GM18907 (cell line): ENCODE measurements around the gene FAM241B.

ENCODE experiments used
- ATAC-seq: cut with Tn5 transposase; IDR thresholded peaks from one replicate; pipeline ENCODE4 v1.9.1; 2021; ENCODE audit warnings: mild to moderate bottlenecking, moderate library complexity; ENCODE audit not compliant: unreplicated experiment

Gene FAM241B

DNA sequence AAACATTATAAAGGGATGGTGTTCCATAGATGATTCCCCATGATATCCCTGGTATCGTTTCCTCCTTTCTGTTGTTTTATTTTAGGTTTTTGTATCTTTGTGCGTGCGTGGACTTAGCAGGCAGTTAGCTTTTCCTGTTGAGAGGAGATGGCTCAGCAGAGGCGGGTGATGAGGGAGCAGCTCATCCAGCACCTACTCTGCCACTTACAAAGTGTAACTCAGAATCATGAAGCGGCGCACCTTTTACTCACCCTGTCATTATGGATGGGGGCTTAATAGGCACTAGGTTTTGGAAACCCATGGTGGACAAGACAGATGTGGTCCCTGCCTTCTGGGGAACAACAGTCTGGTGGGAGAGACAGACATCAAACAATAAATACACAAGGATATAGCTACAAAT lies 17.1 kb downstream of the FAM241B start:
- ATAC-seq: no peak

DNA sequence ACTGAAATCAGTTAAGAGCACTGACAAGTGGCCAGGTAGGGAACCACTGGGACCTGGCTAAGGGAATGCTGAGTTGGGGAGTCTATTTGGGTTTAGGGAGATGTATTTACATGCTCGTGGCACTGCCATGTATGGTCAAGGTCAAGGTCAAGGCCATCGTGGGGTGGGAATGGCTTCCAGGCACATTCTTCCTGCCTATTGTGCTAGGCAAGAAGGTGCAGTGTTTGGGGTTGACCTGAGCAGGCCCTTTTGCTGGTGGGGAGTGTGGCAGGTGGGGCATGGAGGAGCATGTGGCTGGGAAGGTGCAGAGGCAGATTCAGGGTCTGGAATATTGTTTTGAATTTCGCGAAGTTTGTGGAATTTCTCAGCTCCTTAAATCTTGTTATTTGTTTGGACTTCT lies 17.8 kb downstream of the FAM241B start:
- no peak for ATAC-seq

DNA sequence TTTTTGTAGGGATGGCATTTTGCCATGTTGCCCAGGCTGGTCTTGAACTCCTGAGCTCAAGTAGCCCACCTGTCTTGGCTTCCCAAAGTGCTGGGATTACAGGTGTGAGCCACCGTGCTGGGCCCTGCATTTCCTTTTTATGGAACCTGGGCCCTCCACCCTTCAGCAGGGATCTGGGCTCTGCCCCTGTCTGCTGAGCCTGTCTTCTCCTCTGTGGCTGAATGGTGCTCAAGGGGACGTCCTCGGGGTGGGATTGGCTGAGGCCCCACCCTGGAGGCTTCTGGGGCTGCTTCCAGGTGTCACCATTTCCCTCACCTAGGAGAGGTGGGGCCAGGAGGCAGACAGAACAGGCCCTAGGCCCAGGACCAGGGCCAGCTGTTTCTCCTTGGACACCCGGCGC lies 18.4 kb downstream of the FAM241B start:
- ATAC-seq: no peak

DNA sequence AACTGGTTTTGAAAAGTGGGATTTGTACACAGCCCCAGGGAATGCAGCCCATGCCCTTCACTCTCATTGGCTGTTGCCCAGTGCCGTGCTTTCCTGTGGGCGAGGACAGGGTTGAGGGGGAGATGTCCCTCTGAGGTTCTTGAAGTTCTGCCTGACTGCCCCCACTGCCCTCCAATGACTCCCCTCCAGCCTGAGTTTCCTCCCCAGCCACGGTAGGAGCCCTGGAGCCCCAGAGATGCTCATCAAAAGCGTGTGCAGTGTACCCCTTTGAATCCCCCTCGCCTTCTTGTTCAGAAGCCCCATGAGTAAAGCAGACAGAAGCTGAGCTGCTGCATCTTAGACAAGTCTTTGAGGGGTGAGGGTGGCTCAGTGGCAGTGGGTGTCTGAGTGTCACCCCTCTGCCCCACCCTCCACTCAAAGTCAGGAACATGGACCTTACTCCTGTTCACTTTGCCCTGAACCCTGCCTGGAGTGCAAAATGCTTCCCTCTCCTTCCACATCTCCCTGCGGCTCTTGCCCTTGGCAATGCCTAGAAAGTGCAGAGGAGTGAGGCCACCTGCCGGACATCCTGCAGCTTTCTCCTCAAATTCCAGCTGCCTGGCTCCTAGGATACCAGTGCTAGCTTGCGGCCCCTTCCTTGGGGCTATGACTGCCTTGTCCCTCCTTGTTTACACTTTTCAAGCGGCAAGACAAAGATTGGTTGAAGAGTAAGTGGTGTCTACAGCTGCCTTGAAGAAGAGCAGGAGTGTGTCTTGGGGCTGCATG lies 19.9 kb downstream of the FAM241B start:
- no peak for ATAC-seq

DNA sequence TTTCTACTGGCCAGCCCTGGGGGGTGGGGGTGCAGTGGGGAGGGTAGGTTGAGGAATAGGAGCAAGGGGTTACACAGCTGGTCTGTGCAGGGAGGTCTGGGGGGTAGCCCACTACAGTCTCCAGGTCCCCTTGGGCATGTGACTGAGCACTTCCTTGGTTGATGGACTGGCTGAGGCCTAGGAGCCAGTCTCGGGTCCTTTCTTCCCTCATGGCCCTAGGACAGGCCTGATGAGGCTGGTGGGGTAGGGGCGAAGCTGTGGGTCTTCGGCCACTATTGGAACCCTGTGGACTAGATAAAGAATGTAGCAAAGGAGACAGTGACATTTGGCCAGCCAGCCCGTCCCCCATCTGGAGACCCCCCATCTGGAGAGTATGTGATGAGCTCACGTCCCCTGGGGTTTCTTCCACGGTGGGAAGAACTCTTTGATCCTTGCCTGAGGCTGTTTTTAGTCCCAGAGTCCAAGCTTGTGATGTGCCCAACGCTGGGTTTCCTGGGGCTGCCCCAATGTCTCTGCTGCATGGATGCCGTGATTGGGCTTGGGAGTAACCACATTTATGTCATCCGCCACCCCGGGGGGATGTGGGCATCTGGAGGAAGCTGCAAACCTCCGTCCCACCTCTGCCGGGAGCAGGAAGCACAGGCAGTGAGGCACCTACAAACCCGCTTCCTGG lies 20.7 kb downstream of the FAM241B start:
- no peak for ATAC-seq

DNA sequence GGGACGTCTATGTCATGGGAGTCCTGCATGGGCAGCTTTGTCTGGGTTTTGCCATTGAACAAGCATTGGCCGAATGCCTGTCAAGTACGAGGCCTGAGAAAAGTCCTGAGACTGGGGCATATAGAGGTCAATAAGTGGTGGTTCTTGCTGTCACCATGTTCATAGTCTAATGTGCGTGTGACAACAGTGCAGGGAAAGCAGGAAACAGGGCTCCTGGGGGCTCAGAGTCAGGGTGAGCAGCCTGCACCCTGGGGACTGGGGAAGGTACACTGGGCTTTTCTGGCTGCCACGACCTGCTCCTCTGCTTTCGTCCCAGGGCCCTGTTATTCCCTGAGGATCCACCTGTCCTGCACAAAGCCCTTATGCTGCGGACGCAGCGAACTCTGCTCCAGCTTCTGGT lies 21.3 kb downstream of the FAM241B start:
- ATAC-seq: no peak

DNA sequence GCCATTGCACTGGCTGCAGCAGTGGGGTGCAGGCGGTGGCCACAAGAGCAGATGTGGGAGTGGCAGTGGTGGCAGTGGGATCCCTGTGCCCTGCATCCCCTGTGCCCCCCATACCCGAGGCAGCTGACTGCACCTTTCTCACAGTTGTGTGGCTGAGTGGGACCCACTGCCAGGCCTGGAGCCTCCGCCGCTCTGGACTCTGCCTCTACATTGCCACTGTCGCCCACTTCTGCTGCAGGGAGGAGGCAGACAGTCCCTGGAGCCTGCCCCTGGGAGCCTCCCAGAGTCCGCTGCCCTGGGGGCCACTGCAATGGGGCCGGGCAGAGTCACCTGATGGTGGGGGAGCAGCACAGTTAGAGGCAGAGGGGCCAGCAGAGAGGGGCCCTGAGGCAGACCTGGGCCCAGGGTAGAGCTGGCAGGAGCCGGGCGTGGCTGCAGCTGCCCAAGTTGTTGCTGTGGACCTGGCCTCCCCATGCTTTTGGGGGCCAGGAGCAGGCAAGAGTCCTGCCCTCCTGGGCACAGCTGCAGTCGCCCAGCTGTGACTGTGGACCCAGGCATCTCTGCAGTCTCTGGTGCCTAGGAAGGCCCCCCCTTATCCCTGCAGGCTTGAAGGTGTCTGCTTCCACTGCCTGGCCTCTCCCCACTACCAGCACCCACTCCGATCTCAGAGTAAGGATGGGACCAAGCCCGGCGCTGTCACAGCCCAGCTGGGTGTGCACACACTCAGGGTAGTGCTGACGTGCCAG lies 22.2 kb downstream of the FAM241B start:
- ATAC-seq: no peak

DNA sequence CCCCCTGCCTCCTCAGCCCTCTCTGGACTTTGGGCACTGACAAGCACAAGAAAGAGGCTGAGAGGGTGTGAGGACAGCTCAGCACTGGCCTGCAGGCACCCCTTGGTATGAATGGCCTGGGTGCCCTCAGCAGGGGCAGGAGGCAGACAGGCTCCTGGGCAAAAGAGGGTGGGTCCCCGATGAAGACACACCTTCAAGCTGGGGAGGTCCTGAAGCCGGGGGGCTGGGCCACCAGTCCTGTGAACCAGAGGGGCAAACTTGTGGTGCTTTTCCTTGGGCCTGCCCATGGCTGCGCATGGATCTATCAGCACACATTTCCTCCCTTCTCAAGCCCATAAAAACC lies 22.8 kb downstream of the FAM241B start:
- no peak for ATAC-seq

DNA sequence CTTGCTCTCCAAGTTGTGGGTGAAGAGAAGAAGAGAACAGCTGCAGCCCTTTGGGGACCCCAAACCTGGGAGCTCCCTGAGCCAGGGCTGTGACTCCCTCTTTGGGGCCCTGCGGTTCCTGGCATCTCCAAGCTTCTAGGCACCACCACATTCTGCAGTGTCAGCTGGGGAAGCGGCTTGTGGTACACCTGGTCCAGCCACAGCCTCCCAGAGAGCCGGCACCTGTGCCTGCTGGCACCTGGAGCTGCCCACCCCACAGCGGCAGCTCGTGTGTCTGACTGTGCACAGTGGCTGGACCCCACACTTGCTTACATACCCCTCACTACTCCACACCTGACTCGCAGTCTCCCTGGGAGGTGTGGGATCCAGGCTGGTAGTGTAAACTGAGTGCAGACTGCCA lies 23.5 kb downstream of the FAM241B start:
- ATAC-seq: no peak

DNA sequence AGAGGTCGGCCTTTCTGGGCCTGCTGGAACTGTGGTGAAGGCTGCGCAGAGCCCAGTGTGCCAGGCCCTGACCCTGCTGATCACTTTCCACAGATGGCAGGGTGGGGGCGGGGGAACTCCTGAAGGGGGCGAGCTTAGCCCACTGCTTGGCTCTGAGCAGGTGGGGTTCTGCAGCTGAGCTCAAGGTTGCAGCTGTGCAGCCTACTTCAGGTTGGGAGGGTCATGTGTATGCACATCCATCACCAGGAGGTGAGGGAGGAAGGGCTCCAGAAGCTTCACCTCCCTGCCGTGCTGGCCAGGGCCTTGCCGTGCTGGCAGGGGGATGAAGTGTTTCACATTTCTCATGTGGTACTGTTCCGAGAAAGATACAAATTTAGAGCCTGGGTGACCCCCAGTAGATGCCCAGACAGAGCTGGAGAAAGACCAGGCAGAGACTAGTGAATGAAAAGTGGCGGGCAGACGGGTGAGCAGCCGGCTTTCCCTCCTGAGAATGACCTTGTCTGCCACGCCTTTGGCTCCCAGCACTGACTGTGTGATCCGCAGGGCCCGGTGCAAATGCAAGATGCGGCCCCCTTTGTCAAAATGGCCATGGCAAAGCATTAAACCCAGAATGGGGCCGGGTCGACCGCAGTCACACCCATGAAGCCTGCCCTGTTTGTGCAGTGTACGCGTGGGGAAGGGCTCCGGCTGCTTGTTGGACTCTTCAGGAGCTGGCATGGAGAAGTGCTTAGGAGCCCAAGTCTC lies 25.2 kb downstream of the FAM241B start:
- ATAC-seq: no peak

DNA sequence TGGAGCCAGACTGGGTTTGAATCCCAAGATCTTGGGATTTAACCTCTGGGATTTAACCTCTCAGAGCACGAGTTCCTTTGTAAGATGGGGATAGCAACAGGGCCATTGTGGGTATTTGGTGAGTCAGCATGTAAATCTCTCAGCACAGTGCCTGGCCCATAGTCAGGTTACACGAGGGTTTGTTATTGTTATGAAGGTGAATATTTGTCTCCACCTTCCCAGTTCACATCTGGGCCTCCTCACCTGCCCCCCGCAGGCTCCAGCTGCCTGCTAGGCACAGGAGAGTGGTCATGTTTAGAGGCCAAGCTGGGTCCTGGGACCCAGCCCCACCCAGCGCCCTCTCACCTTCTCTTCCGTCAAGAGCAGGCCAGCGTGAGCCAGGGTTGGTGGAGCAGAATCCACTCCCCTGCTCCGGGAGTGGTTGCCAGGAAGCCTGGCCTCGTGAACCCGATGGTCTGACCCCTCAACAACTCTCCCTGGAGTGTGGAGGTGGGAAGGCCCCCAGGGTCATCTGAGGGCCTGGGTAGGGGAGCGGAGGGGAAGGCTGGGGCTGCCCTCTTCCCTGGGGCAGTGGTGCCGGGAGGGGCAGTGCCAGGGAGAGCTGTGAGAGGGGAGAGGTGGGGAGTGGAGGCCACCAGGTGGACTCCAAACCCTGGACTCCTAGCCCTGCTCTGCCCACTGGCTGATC lies 26.0 kb downstream of the FAM241B start:
- ATAC-seq: no peak

DNA sequence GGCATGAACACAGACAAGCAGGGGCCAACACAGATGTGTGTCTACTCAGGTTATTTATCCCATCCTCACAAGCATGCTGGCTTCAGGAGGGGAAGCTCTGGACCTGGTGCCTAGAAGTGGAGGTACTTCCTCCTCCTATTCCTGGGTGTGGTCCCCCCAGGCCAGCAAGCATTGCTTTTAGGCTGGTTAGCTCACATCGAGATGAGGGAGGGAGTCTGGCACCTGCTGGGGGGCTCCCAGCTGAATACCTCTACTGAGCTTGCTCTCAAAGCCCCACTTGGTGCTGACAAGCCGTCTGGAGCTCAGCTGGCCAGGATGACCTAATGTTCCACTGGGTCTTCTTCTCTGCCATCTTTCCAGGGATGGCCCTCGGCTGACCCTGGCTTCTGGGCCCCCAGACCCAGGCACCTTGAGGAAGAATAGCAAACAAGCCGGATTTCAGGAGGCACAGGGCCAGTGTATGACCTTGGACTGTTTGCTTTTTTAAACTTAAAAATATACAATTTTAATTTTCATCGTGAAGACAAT lies 26.8 kb downstream of the FAM241B start:
- ATAC-seq: no peak

DNA sequence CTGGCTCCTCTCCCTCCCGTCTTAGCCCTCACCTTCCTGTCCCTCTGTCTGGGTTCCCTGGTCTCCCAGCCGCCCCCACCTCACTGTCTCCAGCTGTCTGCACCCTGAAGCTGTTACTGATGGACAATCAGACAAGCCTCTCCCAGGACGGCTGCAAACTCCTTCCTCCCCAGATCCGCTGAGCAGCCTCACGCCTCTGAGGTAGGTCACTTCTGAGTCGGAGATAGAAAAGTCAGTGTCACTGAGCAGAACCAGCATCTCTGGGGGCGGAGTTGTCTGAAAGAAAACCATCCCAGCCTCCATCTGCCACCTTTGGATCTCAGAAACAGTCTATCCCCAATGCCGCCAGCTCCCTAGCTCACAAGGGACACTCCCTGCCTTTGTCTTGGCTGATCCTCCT lies 27.4 kb downstream of the FAM241B start:
- ATAC-seq: no peak

DNA sequence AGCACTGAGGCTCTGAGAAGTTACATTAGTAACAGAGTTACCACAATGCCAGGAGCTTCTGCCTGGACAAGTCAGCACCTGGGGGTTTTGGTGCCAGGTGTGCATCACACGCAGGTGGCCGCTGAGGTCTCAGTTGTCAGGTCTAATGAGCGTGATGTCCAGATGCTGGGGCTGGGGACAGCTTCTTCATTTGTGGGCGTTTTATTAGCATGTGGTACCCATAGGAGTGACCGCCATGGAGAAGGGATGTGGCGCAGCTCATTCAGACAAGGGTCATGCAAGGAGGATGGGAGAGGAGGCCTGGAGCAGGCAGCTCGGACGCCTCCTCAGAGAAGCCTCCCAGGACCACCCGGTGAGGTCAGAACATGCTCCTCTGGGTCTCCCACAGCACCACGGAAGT lies 27.8 kb downstream of the FAM241B start:
- ATAC-seq: no peak

DNA sequence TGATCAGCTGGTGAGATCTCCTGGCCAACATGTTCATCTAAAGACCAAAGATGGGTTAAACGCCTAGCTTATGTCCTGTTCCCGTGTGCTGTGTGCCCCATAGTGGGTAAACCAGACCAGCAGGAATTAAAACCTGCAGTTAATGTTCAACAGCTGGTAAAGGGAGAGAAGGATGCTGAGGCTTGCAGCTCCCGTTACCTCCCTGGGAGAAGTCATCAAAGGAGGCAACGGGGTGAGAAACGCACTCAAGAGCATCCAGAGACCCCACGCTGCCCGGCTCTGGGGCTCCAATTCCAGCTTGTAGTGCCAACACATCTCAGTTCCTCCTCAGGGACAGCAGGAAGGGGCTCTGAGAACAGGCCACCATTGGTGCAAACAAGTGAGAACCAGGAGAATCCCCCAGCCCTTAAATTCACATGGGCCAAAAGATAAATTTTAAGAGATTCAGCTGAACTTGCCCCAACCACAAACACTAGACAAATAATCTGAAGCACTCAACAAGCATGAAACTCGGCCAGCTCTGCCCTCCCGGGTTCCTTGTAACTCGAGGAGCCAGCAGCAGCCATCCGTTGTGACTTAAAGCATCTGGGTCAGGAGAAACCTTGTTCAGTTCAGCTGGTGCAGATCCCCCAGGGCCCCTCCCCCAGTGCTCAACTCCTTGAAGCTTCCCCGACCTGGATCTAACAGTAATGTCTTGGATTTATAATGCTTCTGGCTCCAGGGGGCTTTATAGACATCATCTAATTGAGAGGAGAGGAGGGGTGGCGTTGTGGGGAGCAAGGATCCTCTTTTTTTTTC lies 29.4 kb downstream of the FAM241B start:
- no peak for ATAC-seq

DNA sequence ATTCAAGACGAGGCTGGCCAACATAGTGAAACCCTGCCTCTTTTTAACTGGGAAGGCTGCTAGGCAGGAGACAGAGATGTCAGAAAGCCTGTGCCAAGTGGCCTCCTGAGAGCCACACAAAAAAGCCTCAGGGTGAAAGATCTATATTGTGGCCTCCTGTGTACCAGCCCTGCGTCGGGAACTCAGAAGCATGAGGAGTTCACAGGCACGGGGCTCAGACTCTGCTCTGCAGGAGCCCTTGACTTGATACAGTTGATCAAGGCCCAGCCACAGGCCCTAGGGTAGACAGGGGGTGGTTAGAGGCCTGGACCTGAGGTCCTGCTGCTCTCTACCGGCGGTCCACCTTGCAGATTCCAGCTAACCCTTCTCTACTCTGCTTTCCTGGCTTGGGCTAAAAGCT lies 30.2 kb downstream of the FAM241B start:
- no peak for ATAC-seq

DNA sequence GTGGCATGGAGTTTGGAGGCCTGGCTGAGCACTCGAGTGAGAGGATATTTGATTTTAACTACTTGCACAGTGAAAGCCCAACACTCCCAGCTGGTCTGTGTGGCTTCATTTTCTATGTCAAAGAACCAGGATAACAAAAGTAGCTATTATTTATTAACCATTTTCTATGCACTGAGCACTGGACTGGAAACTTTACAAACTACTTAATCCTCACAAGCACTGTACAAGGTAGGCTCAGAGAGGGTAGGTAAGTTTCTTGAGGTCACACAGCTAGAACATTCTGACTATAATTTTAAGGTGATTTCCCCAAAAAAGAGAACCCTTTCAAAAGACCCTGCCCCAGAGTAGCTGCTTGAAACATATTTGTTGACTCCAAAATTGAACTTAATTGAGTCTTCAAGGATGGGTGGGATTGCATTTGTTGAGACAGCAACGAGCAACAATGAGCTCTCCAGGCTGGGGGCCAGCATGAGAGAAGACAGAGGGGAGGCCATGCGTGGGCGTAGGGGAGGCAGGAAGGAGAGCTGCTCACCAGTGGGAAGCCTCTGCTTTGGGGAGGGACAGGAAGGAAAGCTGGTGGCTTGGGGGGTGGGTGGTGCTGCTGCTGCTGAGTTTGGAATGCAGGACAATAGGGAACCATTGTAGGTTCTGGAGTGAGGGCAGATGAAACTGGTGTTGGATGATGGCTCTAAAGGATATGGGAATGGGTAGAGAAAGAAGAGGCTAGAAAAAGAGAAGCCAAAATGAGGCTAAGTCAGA lies 31.5 kb downstream of the FAM241B start:
- no peak for ATAC-seq

DNA sequence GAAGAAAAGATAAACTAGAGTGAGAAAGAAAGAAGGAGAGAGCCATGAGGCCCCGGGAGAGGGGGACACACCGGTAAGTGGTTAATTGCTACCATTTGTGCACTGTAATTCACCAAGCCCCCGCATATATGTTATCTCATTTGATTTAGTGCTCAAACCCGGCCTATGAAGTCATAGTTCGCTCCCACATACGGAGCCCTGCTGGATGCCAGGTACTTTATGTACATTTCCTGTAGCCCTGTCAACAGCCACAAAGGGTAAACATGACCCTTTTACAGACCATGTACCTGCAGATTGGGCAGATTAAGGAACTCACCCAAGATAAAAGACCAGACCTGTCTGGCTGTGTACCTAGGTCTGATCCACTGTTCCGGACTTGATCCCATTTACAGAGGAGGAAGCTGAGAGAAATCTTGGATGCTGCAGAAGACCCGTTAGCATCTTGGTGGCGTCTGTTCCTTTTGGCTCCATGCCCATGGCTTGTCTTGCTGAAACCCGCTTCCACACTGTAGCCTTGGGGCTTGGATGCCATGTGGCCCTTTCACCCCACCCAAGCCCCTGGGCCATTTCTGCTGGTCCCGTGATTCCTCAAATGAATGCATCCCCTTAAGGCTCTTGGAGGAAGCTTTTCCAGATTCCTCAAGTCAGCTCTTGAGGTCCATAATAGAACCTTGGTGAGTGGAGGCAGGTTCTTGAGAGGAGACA lies 32.3 kb downstream of the FAM241B start:
- no peak for ATAC-seq
